WTC11 (cell line): ENCODE measurements around the gene FAM13C. TPM values are rescaled to one million over a fixed set of nuclear protein-coding genes. Genes with fewer than 3 reads are reported as not detected.

Source experiments
- ATAC-seq: fragments of 200-7000 bp; cut with Tn5 transposase; 2 replicates; pipeline ENCODE4 v1.10.0; 2021; ENCODE audit warnings: mild to moderate bottlenecking, moderate library complexity
- CTCF ChIA-PET: fragments of 300-600 bp; sonication (Branson Sonifier 250); formaldehyde crosslinking; loops from one replicate; lab custom pipeline; 2021; ENCODE audit warnings: antibody characterized with exemption; lab: Charles Lee
- POLR2A ChIA-PET: fragments of 350-600 bp; sonication (Branson Sonifier 250); formaldehyde crosslinking; loops from one replicate; lab custom pipeline; 2021; ENCODE audit warnings: antibody characterized with exemption; lab: Charles Lee
- DNase-seq: peaks from one replicate; pipeline ENCODE4 v3.0.0; 2021; ENCODE audit warnings: low spot score
- H3K27ac Mint-ChIP-seq: 2 replicates; pipeline ENCODE4 v1.8.0; 2021; ENCODE audit warnings: mixed read lengths
- H3K27me3 Mint-ChIP-seq: 2 replicates; pipeline ENCODE4 v1.8.0; 2021; ENCODE audit warnings: low read depth, mild to moderate bottlenecking, moderate library complexity, mixed read lengths
- H3K36me3 Mint-ChIP-seq: 2 replicates; pipeline ENCODE4 v1.8.0; 2021; ENCODE audit warnings: mixed read lengths
- H3K4me1 Mint-ChIP-seq: 2 replicates; pipeline ENCODE4 v1.8.0; 2022; ENCODE audit warnings: mixed read lengths
- H3K4me3 Mint-ChIP-seq: 2 replicates; pipeline ENCODE4 v1.8.0; 2021; ENCODE audit warnings: mild to moderate bottlenecking, moderate library complexity, mixed read lengths
- H3K9me3 Mint-ChIP-seq: 2 replicates; pipeline ENCODE4 v1.8.0; 2021; ENCODE audit warnings: mixed read lengths
- CBFB ChIP-seq: sonication (generic); formaldehyde crosslinking; IDR thresholded peaks from 2 replicates; pipeline ENCODE4 v1.8.1; 2022; ENCODE audit warnings: mild to moderate bottlenecking, low read depth, missing genetic modification reagents
- CREB1 ChIP-seq: sonication (generic); formaldehyde crosslinking; IDR thresholded peaks from 2 replicates; pipeline ENCODE4 v1.8.0; 2023; ENCODE audit warnings: mild to moderate bottlenecking, missing genetic modification reagents
- CREM ChIP-seq: sonication (generic); formaldehyde crosslinking; IDR thresholded peaks from 2 replicates; pipeline ENCODE4 v1.8.1; 2022; ENCODE audit warnings: mild to moderate bottlenecking, missing genetic modification reagents, moderate library complexity
- FOXK1 ChIP-seq: sonication (generic); formaldehyde crosslinking; IDR thresholded peaks from 2 replicates; pipeline ENCODE4 v1.8.0; 2022; ENCODE audit warnings: mild to moderate bottlenecking, moderate library complexity, missing genetic modification reagents
- GABPB1 ChIP-seq: sonication (generic); formaldehyde crosslinking; IDR thresholded peaks from 2 replicates; pipeline ENCODE4 v1.8.1; 2023; ENCODE audit warnings: mild to moderate bottlenecking, missing genetic modification reagents
- NFE2L1 ChIP-seq: sonication (generic); formaldehyde crosslinking; IDR thresholded peaks from 2 replicates; pipeline ENCODE4 v1.8.1; 2023; ENCODE audit warnings: missing genetic modification reagents
- RELA ChIP-seq: sonication (generic); formaldehyde crosslinking; IDR thresholded peaks from 2 replicates; pipeline ENCODE4 v1.8.1; 2022; ENCODE audit warnings: missing genetic modification reagents, mild to moderate bottlenecking, borderline replicate concordance
- SMAD3 ChIP-seq: sonication (generic); formaldehyde crosslinking; IDR thresholded peaks from 2 replicates; pipeline ENCODE4 v1.8.0; 2022; ENCODE audit warnings: missing genetic modification reagents, mild to moderate bottlenecking, borderline replicate concordance
- SOX15 ChIP-seq: fragments of 250-450 bp; sonication (Bioruptor Pico); IDR thresholded peaks from 2 replicates; pipeline ENCODE4 v1.9.0; 2021; ENCODE audit warnings: mild to moderate bottlenecking
- total RNA-seq: library from RNA; stranded (reverse); gene quantifications from 3 replicates; pipeline ENCODE4 v1.2.3, GENCODE V29; 2021
- TF ChIP-seq, protein P1 (sequence below): fragments of 200-600 bp; IDR thresholded peaks from 2 replicates; pipeline ENCODE4 v1.8.0; 2022; ENCODE audit warnings: antibody characterized with exemption
- TF ChIP-seq, protein P2 (sequence below): sonication (generic); formaldehyde crosslinking; IDR thresholded peaks from 2 replicates; pipeline ENCODE4 v1.8.1; 2022; ENCODE audit warnings: mild to moderate bottlenecking, missing genetic modification reagents, moderate library complexity, borderline replicate concordance
- TF ChIP-seq, protein P3 (sequence below): sonication (generic); formaldehyde crosslinking; IDR thresholded peaks from 2 replicates; pipeline ENCODE4 v1.8.1; 2023; ENCODE audit warnings: mild to moderate bottlenecking, missing genetic modification reagents
- TF ChIP-seq, protein P4 (sequence below): sonication (generic); formaldehyde crosslinking; IDR thresholded peaks from 2 replicates; pipeline ENCODE4 v1.8.1; 2022; ENCODE audit warnings: mild to moderate bottlenecking, moderate library complexity, missing genetic modification reagents
- TF ChIP-seq, protein P5 (sequence below): sonication (generic); formaldehyde crosslinking; IDR thresholded peaks from 2 replicates; pipeline ENCODE4 v1.8.0; 2022; ENCODE audit warnings: mild to moderate bottlenecking, missing genetic modification reagents
- TF ChIP-seq, protein P6 (sequence below): sonication (generic); formaldehyde crosslinking; conservative IDR thresholded peaks from 2 replicates; pipeline ENCODE4 v1.8.1; 2022; ENCODE audit warnings: mild to moderate bottlenecking, missing genetic modification reagents
- TF ChIP-seq, protein P7 (sequence below): sonication (generic); formaldehyde crosslinking; IDR thresholded peaks from 2 replicates; pipeline ENCODE4 v1.8.0; 2022; ENCODE audit warnings: mild to moderate bottlenecking, missing genetic modification reagents
- TF ChIP-seq, protein P8 (sequence below): fragments of 250-450 bp; sonication (Bioruptor Pico); IDR thresholded peaks from 2 replicates; pipeline ENCODE4 v1.9.0; 2021; ENCODE audit warnings: mild to moderate bottlenecking

The FAM13C gene
- total RNA-seq, 1 experiment from 2014 or later, result 1.5 TPM

DNA sequence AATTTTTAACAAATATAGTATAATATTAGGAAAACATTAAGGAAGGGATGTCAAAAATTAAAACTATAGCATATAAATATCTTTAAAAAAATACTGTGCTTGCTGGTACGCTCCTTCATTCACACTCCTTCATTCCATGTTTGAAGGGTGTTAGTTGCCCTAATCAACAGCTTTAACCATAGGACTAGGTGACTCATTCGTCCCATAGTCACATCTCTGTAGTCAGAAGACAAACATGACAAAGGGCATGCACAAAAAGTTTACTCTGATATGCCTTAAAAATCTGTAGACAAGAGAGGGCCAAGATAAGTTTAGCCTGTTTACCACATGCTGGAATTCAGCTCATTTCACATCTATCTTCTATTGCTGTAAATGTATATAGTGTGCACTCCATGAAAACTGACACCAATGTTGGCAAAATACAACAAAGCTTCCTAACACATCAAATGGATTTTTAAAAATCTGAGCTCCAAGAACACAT lies 646 bp downstream of the FAM13C start (continued):
- TF ChIP-seq, protein P1, sequence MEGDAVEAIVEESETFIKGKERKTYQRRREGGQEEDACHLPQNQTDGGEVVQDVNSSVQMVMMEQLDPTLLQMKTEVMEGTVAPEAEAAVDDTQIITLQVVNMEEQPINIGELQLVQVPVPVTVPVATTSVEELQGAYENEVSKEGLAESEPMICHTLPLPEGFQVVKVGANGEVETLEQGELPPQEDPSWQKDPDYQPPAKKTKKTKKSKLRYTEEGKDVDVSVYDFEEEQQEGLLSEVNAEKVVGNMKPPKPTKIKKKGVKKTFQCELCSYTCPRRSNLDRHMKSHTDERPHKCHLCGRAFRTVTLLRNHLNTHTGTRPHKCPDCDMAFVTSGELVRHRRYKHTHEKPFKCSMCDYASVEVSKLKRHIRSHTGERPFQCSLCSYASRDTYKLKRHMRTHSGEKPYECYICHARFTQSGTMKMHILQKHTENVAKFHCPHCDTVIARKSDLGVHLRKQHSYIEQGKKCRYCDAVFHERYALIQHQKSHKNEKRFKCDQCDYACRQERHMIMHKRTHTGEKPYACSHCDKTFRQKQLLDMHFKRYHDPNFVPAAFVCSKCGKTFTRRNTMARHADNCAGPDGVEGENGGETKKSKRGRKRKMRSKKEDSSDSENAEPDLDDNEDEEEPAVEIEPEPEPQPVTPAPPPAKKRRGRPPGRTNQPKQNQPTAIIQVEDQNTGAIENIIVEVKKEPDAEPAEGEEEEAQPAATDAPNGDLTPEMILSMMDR, result no peak
- no peak for TF ChIP-seq CREB1 (CRISPR knock-in tag)
- TF ChIP-seq RELA (CRISPR knock-in tag), result no peak
- TF ChIP-seq, protein P2, sequence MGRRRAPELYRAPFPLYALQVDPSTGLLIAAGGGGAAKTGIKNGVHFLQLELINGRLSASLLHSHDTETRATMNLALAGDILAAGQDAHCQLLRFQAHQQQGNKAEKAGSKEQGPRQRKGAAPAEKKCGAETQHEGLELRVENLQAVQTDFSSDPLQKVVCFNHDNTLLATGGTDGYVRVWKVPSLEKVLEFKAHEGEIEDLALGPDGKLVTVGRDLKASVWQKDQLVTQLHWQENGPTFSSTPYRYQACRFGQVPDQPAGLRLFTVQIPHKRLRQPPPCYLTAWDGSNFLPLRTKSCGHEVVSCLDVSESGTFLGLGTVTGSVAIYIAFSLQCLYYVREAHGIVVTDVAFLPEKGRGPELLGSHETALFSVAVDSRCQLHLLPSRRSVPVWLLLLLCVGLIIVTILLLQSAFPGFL, result no peak
- TF ChIP-seq, protein P3, sequence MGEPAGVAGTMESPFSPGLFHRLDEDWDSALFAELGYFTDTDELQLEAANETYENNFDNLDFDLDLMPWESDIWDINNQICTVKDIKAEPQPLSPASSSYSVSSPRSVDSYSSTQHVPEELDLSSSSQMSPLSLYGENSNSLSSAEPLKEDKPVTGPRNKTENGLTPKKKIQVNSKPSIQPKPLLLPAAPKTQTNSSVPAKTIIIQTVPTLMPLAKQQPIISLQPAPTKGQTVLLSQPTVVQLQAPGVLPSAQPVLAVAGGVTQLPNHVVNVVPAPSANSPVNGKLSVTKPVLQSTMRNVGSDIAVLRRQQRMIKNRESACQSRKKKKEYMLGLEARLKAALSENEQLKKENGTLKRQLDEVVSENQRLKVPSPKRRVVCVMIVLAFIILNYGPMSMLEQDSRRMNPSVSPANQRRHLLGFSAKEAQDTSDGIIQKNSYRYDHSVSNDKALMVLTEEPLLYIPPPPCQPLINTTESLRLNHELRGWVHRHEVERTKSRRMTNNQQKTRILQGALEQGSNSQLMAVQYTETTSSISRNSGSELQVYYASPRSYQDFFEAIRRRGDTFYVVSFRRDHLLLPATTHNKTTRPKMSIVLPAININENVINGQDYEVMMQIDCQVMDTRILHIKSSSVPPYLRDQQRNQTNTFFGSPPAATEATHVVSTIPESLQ, result no peak
- no peak for TF ChIP-seq CBFB

DNA sequence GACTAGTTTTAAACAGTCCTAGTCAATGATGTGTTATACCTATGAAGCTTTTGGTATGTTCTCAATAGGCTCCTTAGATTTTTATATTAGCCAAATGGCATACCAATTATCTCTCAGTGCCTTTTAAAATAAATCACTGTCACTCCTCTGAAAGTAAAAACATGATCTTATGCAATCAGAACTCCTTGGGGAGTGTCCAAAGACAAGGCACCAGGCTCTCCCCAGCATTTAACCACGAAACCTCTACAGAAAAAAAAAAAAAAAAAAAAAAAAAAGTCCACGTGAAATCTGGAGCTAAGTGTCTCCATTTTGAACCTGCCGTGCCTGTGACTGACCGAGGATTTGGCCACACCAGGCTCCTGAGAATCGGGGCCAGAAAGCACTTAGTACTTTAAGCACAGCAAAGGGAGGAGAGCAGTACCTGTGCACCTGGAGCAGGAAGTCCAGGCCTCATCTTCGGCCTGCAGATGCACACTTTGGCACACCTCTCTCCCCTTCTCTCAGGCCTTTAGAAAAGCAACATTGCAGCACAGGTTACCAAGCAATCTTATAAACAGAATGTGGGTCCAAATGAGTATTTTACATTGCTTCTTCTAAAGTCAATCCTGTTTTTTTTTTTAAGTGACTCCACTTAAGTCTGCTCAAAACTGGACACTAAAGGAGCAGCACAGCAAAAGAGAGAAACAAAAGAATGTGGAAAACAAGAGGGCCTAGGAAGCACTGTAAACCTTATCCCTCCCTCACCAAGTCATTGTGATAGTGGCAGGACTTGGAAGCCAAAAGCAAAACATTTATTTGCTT lies 1.5 kb downstream of the FAM13C start:
- DNase-seq, result no peak
- CTCF ChIA-PET, result no interaction called here
- POLR2A ChIA-PET, result no interaction called here
- TF ChIP-seq, protein P4, sequence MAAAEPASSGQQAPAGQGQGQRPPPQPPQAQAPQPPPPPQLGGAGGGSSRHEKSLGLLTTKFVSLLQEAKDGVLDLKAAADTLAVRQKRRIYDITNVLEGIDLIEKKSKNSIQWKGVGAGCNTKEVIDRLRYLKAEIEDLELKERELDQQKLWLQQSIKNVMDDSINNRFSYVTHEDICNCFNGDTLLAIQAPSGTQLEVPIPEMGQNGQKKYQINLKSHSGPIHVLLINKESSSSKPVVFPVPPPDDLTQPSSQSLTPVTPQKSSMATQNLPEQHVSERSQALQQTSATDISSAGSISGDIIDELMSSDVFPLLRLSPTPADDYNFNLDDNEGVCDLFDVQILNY, result no peak
- TF ChIP-seq CBFB (no peak), CREM (CRISPR knock-in tag) (no peak), SMAD3 (CRISPR knock-in tag) (no peak), SOX15 (CRISPR knock-in tag) (no peak)
- TF ChIP-seq, all 79 proteins: peak for 0
- Mint-ChIP-seq H3K9me3 (no peaks in the 10 kb centered on the region), H3K27ac (no peak overlapping the region), H3K4me3 (no peak overlapping the region), H3K36me3 (no peaks in the 10 kb centered on the region), H3K4me1 (peaks cover 11% of the 10 kb centered on the region), H3K27me3 (peaks cover 34% of the 10 kb centered on the region)
- no peak for ATAC-seq

DNA sequence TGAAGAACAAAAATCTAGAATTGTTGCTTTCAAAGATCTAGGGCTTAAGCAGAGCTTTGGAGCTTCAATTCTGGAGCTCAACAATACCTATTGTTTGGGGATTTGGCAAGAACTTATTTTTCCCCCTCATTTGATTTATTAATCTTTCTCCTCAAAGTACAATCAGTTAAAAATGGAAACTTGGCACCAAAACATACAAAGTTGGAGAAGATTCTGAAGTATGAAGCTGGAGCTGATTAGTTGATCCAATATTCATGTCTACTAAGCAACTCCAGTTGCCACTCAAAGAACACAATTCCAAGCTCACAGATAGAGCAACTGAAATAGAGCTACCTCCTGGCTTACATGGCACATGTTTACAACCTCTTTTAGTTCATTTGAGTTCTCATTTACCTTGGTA lies 3.8 kb downstream of the FAM13C start:
- no peaks in the 10 kb centered on the region for H3K36me3 Mint-ChIP-seq
- H3K4me1 Mint-ChIP-seq, result peaks cover 9% of the 10 kb centered on the region
- ChIA-PET POLR2A (no interaction called here), CTCF (interaction anchor here (0.6 kb wide), 1 partner anchor 11 kb away, joined by 3 read pairs; no protein-coding TSS in a partner anchor)
- no peak overlapping the region for H3K4me3 Mint-ChIP-seq
- DNase-seq, result no peak
- ATAC-seq, result no peak
- H3K27ac Mint-ChIP-seq, result no peak overlapping the region
- H3K9me3 Mint-ChIP-seq, result no peaks in the 10 kb centered on the region
- H3K27me3 Mint-ChIP-seq, result peaks cover 23% of the 10 kb centered on the region
- TF ChIP-seq, protein P5, sequence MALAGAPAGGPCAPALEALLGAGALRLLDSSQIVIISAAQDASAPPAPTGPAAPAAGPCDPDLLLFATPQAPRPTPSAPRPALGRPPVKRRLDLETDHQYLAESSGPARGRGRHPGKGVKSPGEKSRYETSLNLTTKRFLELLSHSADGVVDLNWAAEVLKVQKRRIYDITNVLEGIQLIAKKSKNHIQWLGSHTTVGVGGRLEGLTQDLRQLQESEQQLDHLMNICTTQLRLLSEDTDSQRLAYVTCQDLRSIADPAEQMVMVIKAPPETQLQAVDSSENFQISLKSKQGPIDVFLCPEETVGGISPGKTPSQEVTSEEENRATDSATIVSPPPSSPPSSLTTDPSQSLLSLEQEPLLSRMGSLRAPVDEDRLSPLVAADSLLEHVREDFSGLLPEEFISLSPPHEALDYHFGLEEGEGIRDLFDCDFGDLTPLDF (CRISPR knock-in tag), result no peak
- TF ChIP-seq SOX15 (CRISPR knock-in tag) (no peak), FOXK1 (CRISPR knock-in tag) (no peak), GABPB1 (no peak), NFE2L1 (no peak), CBFB (no peak)
- TF ChIP-seq, protein P6, sequence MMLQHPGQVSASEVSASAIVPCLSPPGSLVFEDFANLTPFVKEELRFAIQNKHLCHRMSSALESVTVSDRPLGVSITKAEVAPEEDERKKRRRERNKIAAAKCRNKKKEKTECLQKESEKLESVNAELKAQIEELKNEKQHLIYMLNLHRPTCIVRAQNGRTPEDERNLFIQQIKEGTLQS (CRISPR knock-in tag), result no peak
- TF ChIP-seq, protein P7, sequence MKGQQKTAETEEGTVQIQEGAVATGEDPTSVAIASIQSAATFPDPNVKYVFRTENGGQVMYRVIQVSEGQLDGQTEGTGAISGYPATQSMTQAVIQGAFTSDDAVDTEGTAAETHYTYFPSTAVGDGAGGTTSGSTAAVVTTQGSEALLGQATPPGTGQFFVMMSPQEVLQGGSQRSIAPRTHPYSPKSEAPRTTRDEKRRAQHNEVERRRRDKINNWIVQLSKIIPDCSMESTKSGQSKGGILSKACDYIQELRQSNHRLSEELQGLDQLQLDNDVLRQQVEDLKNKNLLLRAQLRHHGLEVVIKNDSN (CRISPR knock-in tag), result no peak
- TF ChIP-seq, protein P8, sequence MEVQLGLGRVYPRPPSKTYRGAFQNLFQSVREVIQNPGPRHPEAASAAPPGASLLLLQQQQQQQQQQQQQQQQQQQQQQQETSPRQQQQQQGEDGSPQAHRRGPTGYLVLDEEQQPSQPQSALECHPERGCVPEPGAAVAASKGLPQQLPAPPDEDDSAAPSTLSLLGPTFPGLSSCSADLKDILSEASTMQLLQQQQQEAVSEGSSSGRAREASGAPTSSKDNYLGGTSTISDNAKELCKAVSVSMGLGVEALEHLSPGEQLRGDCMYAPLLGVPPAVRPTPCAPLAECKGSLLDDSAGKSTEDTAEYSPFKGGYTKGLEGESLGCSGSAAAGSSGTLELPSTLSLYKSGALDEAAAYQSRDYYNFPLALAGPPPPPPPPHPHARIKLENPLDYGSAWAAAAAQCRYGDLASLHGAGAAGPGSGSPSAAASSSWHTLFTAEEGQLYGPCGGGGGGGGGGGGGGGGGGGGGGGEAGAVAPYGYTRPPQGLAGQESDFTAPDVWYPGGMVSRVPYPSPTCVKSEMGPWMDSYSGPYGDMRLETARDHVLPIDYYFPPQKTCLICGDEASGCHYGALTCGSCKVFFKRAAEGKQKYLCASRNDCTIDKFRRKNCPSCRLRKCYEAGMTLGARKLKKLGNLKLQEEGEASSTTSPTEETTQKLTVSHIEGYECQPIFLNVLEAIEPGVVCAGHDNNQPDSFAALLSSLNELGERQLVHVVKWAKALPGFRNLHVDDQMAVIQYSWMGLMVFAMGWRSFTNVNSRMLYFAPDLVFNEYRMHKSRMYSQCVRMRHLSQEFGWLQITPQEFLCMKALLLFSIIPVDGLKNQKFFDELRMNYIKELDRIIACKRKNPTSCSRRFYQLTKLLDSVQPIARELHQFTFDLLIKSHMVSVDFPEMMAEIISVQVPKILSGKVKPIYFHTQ (CRISPR knock-in tag), result no peak
